ENCODE data around the gene EMP2.
"Not testable (repeated sequence)": the region's sequence is repeated elsewhere in the genome, so short reads cannot be mapped to it uniquely, and the experiment has no call there.

The EMP2 gene

DNA sequence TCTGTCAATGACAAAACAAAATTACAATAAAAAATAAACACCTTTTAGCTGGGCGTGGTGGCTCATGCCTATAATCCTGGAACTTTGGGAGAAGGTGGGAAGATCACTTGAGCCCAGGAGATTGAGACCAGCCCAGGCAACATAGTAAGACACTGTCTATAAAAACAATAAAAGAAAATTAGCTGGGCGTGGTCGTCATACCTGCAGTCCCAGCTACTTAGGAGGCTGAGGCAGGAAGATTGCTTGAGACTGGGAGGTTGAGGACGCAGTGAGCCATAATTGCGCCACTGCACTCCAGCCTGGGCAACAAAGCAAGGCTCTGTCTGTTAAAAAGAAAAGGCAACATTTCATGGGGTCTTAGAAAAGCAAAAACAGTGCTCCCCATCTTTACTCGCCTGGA, 32.7 kb downstream of the EMP2 start:
- no peak for DNase-seq

DNA sequence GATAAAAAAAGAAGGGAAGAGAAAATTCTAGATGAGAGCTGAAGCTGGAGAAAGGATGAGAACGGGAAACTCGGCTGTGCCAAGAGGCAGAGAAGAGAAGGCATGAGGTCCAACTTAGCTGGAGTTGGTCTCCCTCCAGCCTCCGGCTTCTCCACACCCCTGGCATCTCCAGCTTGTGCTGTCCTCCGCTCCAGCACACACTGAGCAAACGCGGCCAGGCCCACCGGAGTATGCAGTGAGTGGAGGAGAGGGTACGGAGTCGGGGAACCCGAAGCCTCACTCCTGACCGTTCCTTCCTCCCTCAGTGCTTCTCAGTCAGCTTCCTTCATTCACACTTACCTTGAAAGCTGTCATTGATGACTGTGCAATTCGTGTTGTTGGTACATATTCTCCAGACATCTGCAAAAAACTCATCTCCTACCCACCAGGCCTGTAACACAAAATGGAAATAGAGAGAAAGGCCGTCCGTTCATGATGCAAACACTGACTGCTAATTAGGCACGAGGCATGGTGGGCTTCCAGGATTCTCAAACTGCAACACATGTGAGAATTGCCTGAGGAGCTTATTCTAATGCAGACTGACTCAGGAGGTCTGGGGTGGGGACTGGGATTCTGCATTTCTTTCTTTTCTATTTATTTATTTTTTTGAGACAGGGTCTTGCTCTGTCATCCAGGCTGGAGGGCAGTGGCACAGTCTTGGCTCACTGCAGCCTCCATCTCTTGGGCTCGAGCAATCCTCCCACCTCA, 37.0 kb downstream of the EMP2 start:
- no peak for DNase-seq

DNA sequence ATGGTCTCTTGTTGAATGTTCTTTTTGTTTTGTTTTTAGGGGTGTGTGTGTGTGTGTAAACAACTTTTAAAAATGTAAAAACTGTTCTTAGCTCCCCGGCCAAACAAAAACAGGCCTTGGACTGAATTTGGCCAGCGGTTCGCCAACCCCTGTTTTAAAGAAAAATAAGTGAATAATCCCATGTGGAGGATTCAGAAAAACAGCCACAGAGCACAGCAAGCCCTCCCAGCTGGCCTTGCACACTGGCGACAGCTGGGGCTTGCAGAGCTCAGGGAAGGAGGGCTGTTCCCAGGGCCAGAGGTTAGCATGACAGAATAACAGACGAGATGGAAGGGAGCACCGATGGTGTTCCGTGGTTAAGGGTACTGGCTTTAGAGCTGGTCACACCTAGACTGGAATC, 39.0 kb downstream of the EMP2 start:
- no peak for DNase-seq

DNA sequence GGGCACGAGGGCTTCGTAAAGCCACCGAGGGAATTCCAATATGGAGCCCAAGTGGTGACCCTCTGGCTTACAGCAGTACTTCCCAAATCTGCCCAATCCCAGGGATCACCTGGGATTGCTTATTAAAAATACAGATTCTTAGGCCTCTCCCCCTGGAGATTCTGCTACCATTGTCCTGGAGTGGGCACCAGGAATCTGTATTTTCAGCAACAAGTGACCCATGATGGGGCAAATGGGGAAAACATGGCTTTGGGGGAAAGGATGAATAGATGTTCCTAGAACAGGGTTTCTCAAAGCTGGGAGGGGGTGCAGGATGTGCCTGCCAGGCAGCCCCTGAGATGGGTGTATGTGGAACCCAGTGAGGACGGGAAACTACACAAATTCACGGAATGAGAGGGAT, 40.6 kb downstream of the EMP2 start:
- no peak for DNase-seq

DNA sequence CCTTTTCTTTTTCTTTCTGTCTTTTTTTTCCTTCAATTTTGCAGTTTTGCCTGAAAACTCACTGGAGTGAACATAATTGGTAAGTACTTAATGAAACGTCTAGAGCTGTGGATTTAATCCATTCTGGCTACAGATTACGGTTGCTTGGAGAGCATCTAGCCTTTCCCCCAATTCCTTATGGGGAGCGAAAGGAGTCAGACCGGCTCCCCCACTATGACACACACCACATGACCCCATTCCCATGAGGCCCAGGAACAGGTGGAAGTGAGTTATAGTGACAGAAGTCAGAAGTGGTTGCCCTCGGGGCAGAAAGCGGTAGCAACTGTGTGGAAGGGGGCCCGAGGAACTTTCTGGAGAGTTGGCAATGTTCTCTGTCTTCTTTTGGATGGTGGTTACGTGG, 41.2 kb downstream of the EMP2 start:
- no peak for DNase-seq

DNA sequence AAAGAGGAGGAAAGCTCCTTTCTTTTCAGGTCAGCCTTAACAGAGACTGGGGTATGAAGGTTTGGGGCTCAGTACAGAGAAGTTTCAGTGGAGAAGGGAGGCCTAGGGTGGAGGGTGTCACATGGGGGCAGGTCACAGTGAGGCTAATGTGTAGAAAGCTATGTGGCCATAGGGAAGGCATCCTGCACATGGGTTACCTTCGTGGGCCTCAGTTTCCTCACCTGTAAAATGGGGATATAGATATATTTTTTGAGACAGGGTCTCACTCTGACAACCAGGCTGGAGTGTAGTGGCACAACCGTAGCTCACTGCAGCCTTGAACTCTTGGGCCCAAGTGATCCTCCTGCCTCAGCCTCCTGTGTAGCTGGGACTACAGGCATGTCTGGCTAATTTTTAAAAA, 41.8 kb downstream of the EMP2 start:
- no peak for DNase-seq

DNA sequence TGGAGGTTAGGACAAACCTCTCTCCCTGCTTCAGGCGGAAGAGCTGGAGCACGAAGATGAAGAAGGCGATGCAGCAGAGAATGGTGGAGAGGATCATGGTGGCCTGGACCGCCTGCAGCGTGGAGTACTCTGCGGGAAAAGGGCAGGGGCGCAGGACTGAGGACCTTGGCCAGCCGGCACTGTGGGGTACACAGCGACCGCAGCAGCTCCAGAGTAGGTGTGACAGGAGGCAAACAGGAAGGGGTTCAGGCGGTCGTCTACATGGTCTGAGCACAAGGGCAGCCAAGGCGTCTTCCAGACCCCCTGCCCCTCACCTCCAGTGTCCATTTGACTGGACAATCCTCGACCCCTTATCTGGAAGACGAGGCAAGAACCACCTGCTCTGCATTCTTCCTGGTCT, 42.5 kb downstream of the EMP2 start:
- no peak for DNase-seq

DNA sequence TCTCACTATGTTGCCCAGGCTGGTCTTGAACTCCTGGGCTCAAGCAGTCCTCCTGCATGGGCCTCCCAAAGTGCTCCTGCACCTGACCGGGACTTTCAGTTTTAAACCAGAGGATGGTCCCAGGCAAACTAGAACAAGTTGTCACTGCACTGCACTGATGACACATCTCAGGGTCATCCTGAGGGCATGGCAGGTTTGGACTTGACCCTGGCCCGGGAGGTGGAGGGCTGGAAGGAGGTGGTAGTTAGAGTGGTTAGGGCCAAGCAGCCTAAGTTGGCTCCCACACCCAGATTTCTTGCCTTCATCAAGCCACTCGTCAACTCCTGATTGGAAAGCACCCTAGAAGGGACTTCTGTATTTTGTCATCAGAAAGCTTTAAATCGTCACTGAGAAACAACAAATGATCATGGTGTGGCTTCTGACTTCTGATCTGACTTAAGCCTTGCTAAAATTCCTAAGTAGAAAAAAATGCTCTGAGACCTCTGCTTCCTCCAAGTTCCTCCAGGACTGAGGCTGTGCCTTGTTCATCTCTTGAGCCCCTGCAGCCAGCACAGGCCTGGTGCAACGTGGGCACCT, 43.5 kb downstream of the EMP2 start:
- no peak for DNase-seq

DNA sequence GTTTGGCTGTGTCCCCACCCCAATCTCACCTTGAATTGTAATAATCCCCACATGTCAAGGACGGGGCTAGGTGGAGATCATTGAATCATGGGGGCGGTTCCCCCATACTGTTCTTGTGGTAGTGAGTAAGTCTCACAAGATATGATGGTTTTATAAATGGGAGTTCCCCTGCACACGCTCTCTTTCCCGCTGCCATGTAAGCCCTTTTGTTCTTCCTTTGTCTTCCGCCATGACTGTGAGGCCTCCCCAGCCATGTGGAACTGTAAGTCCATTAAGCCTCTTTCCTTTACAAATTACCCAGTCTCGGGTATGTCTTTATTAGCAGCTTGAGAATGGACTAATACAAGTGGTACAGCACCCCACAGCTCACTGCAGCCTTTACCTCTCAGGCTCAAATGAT, 44.1 kb downstream of the EMP2 start:
- not testable (repeated sequence) for DNase-seq

DNA sequence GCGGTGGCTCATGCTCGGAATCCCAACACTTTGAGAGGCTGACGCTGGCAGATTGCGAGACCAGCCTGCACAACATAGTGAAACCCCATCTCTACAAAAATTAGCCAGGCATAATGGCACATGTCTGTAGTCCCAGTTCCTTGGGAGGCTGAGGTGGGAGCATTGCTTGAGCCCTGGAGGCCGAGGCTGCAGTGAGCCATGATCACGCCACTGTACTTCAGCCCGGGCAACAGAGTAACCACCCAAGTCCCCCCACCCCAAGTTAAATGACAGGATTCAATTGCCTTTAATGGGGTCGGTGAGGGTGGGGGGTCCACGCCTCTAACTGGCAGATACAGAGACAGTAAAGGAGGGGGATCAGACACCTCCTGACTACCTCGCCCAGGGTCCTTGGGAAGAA, 44.9 kb downstream of the EMP2 start:
- no peak for DNase-seq

DNA sequence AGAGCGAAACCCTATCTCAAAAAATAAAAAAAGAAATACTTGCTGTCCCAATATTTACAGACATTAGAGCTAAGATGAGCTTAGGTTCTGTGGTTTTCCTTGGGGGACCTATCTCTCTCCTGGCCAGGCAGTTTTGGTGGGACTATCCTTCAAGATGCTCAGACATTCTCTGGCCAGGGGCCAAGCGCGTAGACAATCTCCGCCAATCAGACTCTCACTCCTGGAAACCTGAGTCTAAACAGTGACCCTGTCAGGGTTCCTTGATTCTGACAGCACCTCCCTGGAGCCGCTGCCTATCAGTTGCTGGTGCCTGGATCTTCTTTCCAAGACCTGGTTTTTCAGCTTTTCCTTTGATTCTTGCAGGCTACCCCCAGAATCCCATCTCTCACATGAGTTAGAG, 45.6 kb downstream of the EMP2 start:
- DNase-seq = no peak

DNA sequence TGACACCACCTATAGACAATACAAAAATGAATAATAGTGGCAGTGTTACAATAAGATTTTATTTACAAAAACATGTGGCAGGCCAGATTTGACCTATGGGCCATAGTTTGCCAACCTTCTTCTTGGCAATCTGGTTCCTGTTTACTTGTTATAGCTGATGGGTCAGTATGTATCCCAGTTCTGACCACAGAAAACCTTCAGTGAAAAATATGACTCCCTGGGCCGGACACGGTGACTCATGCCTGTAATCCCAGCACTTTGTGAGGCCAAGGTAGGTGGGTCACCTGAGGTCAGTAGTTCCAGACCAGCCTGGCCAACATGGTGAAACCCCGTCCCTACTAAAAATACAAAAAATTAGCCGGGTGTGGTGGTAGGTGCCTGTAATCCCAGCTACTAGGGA, 46.8 kb downstream of the EMP2 start:
- not testable (repeated sequence) for DNase-seq

DNA sequence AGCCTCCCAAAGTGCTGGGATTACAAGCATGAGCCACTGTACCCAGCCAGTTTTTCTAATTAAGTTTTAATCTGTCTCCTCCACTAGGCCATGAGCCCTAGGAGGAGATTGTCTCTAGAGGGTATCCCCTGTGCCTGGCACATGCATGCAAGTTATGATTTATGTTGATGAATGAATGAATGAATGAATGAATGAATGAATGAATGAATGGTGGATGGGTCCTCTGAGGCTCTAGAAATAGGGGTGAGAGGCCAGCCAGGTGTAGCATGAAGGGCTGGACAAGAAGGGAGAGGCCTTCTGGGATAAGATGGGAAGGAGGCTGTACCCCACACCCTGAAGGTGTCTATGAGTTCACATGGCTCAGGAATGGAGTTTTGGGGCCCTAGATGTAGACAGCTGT, 48.8 kb downstream of the EMP2 start:
- DNase-seq = no peak

DNA sequence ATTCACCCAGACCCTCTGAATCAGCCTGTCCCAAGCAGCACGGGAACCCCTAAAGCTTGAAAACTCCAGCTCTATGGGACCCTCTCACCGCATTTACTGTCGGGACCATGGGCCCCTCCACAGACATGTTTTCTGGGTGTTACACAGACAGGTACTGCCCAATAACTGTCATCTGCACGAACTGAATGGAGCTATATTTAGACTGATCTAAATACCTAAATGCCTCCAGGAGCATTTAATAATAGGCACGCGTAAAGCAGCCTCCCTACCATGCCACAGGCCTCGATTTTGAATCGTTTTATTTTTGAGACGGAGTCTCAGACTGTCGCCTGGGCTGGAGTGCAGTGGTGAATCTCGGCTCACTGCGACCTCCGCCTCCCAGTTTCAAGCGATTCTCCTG, 49.7 kb downstream of the EMP2 start:
- no peak for DNase-seq

DNA sequence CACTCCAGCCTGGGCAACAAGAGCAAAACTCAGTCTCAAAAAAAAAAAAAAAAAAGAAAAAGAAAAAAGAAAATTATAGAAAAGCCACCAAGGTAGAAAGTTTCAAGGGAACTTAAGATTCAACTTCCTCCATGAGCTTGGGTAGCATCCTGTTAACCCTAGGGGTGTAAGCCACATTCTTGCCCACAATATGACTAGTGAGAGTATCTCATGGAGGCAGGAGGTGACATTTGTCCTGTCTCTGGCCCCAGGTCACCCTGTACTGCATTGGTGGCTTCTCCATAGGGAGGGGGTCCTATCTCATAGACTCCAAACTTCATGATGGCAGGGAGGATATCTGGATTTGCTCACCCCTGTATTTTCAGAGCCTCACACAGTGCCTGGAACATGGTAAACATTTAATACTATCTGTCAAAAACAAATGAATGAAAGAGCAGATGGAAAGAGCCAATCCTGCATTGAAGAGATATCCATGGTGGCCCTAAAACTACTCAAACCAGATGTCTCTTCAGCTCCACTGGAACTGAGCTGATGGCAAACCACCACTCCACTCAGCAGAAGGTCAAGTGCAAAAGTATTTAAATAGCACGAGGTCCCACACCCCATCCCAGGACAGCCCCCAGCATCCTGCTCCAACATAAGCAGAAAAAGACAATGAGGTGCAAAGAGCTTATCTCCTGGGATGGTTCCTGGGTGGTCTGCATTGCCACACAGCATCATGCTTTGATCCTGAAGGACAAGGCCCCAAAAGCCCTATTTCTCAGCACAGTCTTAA, 50.3 kb downstream of the EMP2 start:
- DNase-seq = no peak

DNA sequence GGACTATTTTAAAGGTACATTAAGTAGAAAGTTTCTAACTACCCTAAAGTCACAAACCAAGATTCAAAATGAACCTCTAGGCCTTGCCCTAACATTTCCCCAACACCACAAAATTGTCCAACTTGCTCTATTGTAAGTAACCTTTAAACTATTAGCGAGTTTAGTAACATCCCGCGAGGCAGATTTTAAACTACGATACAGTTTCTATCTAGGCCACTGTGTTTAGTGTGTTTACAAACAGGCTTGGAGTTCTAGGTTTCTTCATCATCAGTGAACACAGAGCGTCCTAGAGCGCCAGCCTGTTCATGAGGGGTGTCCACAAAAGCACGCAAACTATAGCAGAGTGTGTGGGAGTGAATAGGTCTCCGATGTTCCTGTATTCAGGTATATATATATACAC, 51.8 kb downstream of the EMP2 start:
- no peak for DNase-seq

DNA sequence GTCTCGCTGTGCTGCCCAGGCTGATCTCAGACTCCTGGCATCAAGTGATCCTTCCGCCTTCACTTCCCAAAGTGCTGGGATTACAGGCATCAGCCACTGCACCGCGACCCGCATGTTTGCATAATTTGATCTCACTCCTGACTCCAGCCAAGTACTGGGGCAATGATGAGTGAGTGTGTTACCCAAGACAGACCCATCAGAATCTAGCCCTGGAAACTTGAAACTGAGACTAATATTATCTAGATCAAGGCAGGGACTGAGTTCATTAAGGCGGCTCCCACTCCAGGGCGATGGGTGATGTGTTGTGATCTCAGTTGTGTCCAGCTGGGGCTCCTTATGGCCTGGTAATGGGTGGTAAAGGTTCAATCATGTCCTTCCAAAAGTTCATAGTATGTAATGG, 53.4 kb downstream of the EMP2 start:
- DNase-seq = no peak

DNA sequence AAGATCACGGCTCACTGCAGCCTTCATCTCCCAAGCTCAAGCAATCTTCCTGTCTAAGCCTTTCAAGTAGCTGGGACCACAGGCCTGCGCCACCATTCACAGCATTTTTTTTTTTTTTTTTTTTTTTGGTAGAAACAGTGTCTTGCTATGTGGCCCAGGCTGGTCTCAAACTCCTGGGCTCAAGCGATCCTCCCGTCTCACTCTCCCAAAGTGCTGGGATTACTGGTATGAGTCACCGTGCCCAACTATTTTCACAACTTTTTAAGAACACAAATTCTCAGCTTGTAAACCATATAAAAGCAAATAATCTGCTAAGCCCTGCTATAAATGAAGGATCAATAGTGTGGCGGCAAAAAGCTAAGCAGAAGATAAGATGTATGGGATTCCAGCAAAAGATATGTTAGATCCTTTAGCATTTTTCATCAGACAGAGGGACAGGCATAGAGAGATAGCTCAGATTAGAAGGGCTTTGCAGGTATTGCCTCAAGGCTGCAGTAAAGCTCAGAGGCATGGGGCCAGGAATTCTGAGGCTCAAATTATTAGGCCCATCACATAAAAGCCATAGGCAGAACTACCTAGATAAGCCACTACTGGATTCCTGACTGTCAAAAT, 55.1 kb downstream of the EMP2 start:
- no peak for DNase-seq

DNA sequence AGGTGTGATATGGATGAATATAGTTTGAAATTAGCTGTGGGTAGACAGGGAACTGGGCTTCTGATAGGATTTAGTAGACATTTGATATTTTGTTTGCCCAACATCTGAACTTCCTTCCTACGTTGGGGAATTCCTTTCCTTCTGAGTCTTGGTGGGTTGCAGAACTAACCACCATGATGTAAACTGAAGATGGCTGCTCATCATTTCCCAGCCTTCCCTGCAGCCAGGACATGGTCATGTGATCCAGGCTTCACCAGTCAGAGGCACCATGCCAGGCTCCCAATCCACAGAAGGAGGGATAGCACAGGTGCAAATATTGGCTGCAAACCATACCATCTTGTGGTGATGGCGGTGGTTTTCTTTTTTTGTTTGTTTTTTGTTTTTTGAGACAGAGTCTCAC, 57.4 kb downstream of the EMP2 start:
- no peak for DNase-seq

DNA sequence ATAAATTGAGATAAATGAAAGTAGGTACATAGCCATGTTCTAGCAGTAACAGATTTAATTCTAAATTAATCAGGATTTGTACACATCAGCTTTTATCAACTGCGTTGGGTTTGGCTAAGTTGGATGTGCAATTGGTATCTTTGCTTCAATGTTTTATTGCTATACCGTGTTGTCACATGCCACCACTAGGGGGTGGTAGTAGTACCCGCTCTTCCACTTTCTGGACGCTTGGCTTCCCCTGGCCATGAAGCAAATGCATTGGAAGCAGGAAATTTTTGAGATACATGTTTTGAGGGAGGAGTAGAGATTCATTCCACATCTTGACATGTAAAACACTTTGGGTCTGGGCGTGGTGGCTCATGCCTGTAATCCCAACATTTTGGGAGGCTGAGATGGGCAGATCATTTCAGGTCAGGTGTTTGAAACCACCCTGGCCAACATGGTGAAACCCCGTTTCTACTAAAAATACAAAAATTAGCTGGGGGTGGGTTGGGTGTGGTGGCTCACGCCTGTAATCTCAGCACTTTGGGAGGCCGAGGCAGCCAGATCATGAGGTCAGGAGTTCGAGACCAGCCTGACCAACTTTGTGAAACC, 58.6 kb downstream of the EMP2 start:
- no peak for DNase-seq

DNA sequence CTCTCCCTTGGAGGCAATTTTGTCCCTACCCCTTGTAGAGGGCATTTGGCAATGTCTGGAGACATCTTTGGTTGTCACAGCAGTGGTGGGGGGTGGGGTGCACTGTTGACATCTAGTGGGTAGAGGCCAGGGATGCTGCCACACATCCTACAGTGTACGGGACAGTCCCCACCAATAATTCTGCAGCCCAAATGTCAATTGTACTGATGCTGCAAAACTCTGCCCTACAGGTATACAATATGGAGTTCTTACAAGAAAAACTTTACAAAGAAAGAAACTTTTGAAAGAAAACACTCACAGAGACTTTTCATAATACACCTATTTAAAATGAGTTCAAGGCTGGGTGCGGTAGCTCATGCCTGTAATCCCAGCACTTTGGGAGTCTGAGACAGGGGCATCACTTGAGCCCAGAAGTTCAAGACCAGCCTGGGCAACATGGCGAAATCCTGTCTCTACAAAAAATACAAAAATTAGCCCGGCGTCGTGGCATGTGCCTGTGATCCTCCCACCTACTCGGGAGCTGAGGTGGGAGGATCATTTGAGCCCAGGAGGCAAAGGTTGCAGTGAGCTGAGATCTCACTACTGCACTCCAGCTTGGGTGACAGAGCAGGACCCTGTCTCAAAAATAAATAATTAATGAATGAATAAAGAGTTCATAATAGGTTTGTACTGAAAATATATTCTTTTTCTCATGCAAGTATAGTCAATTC, 59.4 kb downstream of the EMP2 start:
- no peak for DNase-seq

DNA sequence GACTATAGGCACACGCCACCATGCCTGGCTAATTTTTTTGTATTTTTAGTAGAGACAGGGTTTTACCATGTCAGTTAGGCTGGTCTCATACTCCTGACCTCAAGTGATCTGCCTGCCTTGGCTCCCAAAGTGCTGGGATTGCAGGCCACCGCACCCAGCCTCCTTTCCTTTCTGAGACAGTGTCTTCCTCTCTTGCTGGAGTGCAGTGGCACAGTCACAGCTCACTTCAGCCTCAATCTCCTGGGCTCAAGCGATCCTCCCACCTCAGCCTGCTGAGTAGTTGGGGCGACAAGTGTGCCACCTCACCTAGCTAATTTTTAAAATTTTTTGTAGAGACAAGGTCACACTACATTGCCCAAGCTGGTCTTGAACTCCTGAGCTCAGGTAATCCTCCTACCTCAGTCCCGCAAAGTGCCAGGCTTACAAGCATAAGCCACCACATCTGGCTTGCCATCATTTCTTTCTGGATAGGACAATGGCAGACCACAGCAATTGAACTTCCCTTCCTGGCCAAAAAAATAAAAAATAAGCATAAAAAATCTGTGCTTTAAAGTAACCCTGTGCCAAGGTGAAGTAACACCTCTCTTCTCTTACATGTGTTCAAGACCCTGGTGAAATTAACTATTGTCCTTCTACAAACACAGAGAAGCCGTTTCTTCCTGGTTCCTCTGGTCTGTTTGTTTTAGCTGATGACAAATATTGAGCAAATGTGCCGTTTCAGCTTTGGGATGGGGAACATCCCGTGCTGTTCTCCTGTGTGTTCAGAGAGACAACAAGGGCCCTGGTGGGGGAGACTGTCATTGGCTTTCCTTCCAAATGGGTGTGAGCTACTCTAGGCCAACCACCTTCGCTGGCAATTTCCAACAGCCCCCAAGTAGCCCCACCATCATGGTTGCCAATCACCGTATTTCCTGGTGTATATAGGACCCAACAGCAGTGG, 60.2 kb downstream of the EMP2 start:
- DNase-seq = no peak

Measured in effector CD8-positive, alpha-beta T cell (primary cell).